Middle frontal gyrus (tissue), 1 donor: Measurements from ENCODE around the gene SKIDA1.
A peak's percentile ranks its signal among the peaks of the same experiment; 100 is the strongest.

ENCODE experiments used
- DNase-seq: peaks from one replicate; pipeline ENCODE4 v3.0.0-alpha.2; 2015; ENCODE audit warnings: low spot score; ENCODE audit errors: extremely low spot score

Gene SKIDA1

DNA sequence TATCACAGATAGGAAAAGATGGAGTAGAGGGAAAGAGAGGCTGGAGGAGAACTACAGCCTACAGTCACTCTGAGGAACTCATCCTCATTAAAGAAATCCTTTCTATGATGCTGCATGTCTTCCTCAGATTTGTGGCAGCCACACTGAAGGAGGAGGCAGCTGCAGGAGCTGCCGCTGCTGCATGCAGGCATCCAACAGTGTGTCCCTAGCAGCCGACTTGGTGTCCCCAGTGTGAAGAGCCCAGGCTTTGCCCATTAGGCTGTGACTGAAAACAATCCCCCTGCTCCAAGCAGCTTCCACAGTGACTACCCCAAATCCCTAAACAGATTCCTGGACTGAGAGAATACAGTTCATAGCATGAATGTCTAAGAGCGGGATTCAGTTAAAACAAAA lies 23.1 kb downstream of the SKIDA1 start:
- DNase-seq = no peak

GRCh38 chr10:21501731-21502347 lies 23.6 kb downstream of the SKIDA1 start:
- DNase-seq = no peak

DNA sequence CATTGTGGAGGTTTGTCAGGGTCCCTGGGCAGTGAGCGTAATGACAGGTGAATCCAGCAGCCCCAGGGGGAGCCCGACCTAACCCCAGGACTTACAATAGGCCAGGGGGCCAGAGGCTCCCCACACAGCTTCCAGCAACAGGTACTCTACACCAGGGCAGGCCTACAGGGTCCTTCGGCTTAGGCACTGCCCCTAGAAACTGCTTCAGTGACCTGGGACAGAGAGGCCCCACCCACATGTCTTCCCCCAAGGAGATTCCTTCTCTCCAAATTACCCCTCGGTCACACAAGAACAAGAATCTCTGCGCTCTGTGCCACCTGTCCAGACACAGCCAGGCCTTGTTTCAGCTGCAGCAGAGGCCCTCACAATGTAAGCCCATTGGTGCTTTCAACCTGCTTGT lies 24.4 kb downstream of the SKIDA1 start:
- DNase-seq = no peak

GRCh38 chr10:21500578-21500910 lies 24.9 kb downstream of the SKIDA1 start:
- no peak for DNase-seq

DNA sequence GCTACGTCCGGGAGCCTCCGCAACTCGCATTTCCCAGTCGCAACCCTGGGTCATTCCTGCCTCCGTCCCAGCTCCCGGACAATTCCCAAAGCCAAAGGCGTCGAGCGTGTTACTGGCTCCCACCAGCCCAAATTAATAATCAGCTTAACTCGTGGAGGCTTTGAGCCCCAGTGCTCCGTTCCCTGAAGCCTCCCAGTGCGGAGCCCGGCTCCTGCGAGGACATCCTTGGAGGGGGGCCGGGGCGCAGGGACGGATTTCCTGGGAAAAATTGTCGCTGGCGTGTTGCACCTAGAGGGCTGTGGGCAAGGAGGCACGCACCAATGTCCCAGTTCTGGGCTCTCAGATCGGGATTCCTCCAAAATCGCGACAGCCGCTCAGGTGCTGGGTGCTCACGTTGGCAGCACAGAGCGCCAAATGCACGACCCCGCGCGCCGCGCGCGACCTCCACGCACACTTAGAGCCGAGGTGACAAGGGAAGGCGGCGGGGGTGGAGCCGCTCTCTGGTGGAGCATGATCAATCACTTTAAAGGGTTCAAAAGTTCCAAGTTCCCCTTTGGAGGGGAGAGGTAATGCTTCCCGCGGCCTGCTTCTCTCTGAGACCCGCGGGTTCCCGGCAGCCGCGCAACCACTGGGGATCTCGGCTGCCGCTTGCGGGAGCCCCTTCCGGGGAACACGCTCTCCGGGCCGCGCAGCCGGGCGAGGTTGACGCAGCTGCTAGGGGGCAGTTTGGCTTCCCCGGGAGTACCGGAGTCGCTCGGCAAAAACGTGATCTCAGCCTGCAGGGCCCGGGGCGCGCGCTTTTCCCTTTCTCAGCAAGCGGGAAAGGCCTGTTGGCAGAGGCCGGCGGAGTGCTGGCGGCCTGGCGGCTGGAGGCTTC lies 25.5 kb downstream of the SKIDA1 start:
- no peak for DNase-seq

DNA sequence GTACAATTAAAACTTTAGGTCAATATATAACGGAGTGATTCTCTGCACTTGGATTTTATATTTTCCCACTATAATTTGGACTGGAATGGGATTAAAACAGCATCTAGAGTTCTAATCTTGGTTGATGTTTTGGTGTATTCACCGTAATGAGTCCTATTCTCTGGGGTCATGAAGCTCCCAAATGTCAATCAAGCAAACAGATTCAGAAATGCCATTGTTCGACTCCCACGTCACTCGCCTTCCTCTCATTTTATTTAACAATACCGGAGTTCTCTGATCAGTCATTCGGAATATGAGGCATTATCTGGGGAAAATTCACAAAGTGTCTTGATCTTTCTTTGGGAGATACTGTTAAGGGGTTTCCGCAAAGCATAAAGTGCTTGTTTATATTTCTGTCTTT lies 26.5 kb downstream of the SKIDA1 start:
- no peak for DNase-seq

- no peak for DNase-seq
Observed at GRCh38 chr10:21498377-21498776, 27.1 kb downstream of the SKIDA1 start.

GRCh38 chr10:21497177-21497807 lies 28.2 kb downstream of the SKIDA1 start:
- no peak for DNase-seq

DNA sequence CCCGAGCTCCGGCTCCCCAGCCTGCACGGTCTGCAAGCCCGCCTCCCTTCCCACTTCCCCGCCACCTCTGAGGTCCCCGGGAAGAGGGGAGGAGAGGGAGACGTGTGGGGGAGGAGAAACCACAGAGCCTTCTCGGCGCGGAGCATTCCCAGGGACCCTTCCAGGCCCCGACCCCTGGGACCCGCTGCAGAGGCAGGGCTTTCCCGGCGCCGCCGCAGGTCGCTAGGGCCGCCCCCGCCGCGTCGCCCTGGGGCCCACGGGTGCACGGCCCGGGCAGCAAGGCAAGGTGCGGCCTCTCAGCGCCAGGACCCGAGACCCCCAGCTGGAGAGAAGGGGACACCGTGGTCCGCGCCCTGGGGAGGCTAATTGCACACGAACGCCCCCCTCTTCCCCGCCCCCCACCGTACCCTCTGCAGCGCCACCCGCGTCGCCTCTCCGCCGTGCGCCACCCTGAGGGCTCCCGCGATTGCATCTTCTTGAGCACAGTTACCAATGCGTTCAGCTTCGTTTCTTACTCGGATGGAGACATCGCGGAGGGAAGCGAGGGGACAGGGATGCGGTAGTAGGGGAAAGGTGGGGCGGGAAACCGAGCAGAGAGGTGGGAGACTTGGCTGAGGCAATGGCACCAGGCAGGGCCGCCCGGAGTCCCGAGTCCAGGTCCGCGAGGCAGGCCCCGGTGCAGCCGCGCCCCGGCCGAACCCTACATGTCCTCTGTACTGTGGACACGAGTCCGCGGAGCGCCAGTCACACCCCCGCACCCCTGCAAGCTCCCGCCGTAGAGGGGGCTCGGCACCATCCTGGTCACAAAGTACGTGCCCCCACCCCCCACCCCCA lies 28.9 kb downstream of the SKIDA1 start:
- no peak for DNase-seq

GRCh38 chr10:21495752-21496342 lies 29.6 kb downstream of the SKIDA1 start:
- DNase-seq = peak; percentile 78

GRCh38 chr10:21495002-21495751 lies 30.3 kb downstream of the SKIDA1 start:
- no peak for DNase-seq

DNA sequence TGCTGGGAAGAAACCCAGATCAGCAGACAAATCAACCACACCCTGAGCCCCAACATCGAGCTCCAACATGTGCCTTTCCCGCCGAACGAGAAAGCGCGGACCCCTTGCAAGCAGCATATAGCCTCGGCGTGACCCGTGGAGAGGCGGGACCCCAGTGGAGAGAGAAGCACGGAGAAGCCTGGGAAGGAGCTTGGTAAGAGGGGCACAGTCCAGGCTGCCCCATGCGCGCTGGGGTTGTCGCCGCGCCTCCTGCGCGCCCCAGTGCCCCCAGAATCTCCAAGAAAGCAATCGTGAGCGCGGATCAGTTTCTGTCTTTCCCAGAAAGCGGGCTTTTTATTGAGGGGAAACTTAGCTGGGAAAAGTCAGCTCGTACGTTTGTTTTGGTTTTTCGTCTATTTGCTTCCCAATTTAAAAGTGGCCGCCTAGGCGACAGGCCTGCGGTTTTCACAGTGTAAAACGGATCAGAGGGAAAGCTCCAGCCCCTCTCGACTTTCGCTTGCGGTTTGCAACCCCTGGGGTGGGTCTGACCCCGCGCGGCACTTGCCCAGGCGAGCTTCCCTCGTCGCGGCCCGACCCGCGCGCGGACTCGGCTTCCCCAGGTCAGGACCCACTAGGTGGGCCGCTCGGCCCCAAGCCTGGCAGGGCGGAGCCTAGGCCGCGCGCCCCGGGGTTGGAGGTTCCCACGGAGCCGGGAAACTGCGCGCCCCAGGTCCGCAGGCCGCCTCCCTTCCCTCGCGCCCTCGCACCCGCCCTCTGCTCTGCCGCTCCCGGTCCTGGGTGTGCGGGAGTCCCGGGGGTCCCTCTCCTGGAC lies 31.1 kb downstream of the SKIDA1 start:
- DNase-seq = no peak

DNA sequence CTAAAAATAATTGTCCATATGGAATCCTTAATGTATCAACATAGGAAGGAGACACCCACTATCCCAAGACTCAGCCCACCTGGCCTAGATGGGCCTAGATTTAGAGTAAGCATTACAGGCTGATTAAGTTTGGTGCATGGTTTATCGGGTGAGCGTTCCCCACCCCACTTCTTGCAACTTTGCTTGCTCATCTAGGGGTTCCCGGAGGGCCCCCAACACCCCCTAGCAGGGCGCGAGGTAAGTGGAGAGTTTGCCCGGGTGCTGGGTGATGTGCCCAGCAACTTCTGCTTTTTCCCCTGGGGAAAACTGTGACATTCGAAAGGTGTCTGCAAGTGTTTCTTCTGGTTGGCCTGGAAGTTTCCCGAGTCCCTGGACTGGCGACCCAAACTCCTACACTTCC lies 31.7 kb downstream of the SKIDA1 start:
- no peak for DNase-seq

DNA sequence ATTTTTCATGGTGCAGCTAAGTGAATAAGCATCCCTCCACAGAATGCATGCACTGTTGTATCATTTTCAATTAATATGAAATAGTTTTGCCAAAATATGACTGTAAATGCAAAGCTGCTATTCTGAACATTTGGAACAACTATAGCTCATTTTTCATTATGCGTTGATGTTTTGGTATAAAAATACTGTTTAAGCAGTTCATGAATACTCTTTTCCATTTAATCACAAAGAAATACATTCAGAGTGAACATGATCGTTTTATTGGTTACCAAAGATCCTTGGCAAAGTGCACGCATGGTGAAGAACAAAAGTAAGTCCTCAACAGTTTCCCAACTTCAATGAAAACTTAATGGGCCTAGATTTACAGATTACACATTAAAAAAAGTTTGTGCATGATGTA lies 33.1 kb downstream of the SKIDA1 start:
- DNase-seq = no peak

DNA sequence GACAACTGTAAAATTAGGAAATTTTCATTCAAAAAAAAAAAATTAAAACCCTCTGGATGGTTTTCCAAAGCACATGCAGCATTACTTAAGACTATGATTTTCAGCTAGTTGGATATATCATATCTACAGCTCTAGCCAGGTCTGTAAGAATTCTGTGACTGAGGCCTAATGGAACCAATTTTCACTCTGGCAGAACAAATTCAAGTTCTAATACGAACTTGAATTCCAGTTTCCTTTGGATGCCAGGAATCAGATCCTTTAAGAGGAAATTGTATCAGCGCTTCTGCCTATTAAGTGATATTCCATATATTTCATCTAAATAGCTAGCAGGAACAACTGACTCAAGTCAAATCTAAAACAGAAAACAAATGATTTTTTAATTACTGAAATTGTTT lies 34.8 kb downstream of the SKIDA1 start:
- DNase-seq = no peak

DNA sequence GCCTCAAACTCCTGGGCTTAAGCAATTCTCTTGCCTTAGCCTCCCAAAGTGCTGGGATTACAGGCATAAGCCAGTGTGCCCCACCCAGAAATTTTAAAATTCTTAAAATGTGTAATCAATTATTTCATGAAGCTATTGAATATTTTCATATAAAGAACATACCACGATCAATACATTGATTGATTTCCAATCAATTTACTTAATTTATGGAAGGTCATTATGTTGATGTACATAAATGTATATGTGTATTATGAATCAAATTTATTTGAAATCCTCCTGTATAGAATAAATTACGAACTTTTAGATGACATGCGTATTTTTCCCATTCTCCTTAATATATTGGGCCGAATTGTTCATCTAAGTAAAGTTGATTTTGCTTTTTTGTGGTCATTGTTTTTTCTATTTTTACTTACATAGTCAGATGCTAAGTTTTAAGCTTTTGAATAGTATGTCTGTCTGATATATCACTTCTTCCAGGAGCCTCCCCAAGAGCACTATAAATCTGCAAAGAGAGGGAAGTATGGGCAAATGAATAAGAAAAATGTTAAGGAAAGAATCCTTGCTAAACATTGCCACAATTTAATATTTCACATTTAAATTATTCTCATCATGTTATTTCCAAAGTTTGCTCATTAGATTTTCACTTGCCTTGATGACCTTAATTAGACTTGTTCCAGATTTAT lies 35.3 kb downstream of the SKIDA1 start:
- DNase-seq = no peak

GRCh38 chr10:21488957-21489446 lies 36.5 kb downstream of the SKIDA1 start:
- DNase-seq = no peak

GRCh38 chr10:21488246-21488956 lies 37.1 kb downstream of the SKIDA1 start:
- no peak for DNase-seq
